Measurements from ENCODE around the gene HBS1L.
A peak's percentile ranks its signal among the peaks of the same experiment; 100 is the strongest.

- TF ChIP-seq RCOR1 (IDR thresholded peaks at IDR 0.05; ENCODE audit: insufficient replicate concordance, low read length) (no peak), CTCF (conservative IDR thresholded peaks at IDR 0.05; ENCODE audit: low read depth, low read length) (no peak), FOS (IDR thresholded peaks at IDR 0.05; ENCODE audit: low read depth, low read length) (no peak), RFX5 (IDR thresholded peaks at IDR 0.05; ENCODE audit: low read depth, low read length) (no peak), POLR2A (IDR thresholded peaks at IDR 0.05; ENCODE audit: low read depth, low read length) (no peak), SMC3 (IDR thresholded peaks at IDR 0.05; ENCODE audit: low read depth, low read length) (no peak), CEBPB (IDR thresholded peaks at IDR 0.05; ENCODE audit: low read depth, low read length) (peak; percentile 65), MAFK (IDR thresholded peaks at IDR 0.05; ENCODE audit: low read depth, low read length) (no peak), BHLHE40 (IDR thresholded peaks at IDR 0.05; ENCODE audit: low read depth, low read length) (no peak)
Measured at GRCh38 chr6:135012764-135013163, 41.9 kb downstream of the HBS1L start.

Data from IMR-90 (cell line).